Prostate gland (tissue), 2 donors: ENCODE measurements around the gene HBZ. TPM values are rescaled to one million over a fixed set of nuclear protein-coding genes. Genes with fewer than 3 reads are reported as not detected.
"Not testable (repeated sequence)": the region's sequence is repeated elsewhere in the genome, so short reads cannot be mapped to it uniquely, and the experiment has no call there.

Experiments
- DNase-seq: peaks from one replicate; pipeline ENCODE4 v3.0.0-alpha.2; 2019; ENCODE audit warnings: low spot score
- H3K27ac ChIP-seq, 2 donors: fragments of 200-600 bp; sonication (generic); 2 replicates each; pipeline ENCODE4 v1.5.1; 2017 to 2019
- H3K27me3 ChIP-seq: fragments of 200-600 bp; sonication (generic); replicated peaks from 2 replicates; pipeline ENCODE4 v1.5.1; 2019; ENCODE audit not compliant: insufficient read depth
- H3K36me3 ChIP-seq, 2 donors: fragments of 200-600 bp; sonication (generic); 1 replicate in 1 of 2; 2 replicates in 1 of 2; pipeline versions ENCODE4 v1.5.1 to v1.8.1; 2017 to 2019
- H3K4me1 ChIP-seq: fragments of 200-600 bp; sonication (generic); replicated peaks from 2 replicates; pipeline ENCODE4 v1.5.1; 2019
- H3K4me3 ChIP-seq, 2 donors: fragments of 200-600 bp; sonication (generic); 2 replicates each; pipeline ENCODE4 v1.5.1; 2017 to 2019
- H3K9me3 ChIP-seq: fragments of 200-600 bp; sonication (generic); 2 replicates; pipeline ENCODE4 v1.5.1; 2017
- POLR2A ChIP-seq: fragments of 450-650 bp; IDR thresholded peaks from one replicate; pipeline ENCODE4 v1.6.1; 2016; ENCODE audit warnings: antibody characterized with exemption, mild to moderate bottlenecking
- POLR2AphosphoS5 ChIP-seq: sonication (generic); formaldehyde crosslinking; IDR thresholded peaks from one replicate; pipeline ENCODE4 v1.6.1; 2017; ENCODE audit warnings: antibody characterized with exemption
- WGBS: methylation state at CpG from one replicate; pipeline ENCODE4 v1.1.5; 2018; 5-methylcytosine and 5-hydroxymethylcytosine counted together
- intact Hi-C: fragments of 100-400 bp; cut with DNase I; formaldehyde crosslinking; loops from one replicate; pipeline ENCODE4 v1.14.2; 2022
- total RNA-seq, 2 donors: library from RNA; depleted of rRNA; stranded (reverse); fragments of >200 nt; gene quantifications; one replicate each; pipeline ENCODE4 v1.1.0, GENCODE V29; 2016
- TF ChIP-seq, protein P1 (sequence below), 4 experiments: fragments of 200-600 bp in 2 of 4; fragments of 450-650 bp in 2 of 4; sonication (generic) in 2 of 4; IDR thresholded peaks; 1 replicate in 3 of 4; 2 replicates in 1 of 4; pipeline ENCODE4 v1.5.1; 2016 to 2019; ENCODE audit warnings: antibody characterized with exemption in 4 of 4, mild to moderate bottlenecking in 2 of 4, moderate library complexity in 2 of 4

The HBZ gene
- total RNA-seq, 2 donors from 2014 or later, result not detected

DNA sequence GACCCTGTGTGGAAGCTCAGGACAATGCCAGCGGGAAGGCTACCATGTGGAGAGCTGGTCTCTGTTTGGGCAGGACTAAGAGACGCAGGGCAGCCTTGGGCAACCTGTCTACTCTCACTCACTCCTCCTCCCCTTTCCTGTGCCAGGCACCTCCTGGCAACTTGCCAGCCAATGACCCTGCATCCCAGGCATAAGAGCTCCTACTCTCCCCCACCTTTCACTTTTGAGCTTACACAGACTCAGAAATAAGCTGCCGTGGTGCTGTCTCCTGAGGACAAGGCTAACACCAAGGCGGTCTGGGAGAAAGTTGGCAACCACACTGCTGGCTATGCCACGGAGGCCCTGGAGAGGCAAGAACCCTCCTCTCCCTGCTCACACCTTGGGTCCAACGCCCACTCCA, 16.0 kb downstream of the HBZ start:
- DNase-seq, result no peak
- WGBS, result 60% methylated on average over 6 of the region's 6 CpGs
- intact Hi-C loops, result no loop called here
- TF ChIP-seq POLR2A, result no peak
- TF ChIP-seq, protein P1, sequence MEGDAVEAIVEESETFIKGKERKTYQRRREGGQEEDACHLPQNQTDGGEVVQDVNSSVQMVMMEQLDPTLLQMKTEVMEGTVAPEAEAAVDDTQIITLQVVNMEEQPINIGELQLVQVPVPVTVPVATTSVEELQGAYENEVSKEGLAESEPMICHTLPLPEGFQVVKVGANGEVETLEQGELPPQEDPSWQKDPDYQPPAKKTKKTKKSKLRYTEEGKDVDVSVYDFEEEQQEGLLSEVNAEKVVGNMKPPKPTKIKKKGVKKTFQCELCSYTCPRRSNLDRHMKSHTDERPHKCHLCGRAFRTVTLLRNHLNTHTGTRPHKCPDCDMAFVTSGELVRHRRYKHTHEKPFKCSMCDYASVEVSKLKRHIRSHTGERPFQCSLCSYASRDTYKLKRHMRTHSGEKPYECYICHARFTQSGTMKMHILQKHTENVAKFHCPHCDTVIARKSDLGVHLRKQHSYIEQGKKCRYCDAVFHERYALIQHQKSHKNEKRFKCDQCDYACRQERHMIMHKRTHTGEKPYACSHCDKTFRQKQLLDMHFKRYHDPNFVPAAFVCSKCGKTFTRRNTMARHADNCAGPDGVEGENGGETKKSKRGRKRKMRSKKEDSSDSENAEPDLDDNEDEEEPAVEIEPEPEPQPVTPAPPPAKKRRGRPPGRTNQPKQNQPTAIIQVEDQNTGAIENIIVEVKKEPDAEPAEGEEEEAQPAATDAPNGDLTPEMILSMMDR (IDR thresholded peaks at IDR 0.05), result no peak
- TF ChIP-seq POLR2AphosphoS5, result no peak
- no peaks in the 10 kb centered on the region for H3K9me3 ChIP-seq
- H3K27ac ChIP-seq, result no peak overlapping the region
- H3K4me1 ChIP-seq, result peaks cover 13% of the 10 kb centered on the region
- peaks cover 30% of the 10 kb centered on the region for H3K27me3 ChIP-seq
- H3K36me3 ChIP-seq, result no peaks in the 10 kb centered on the region
- no peak overlapping the region for H3K4me3 ChIP-seq

DNA sequence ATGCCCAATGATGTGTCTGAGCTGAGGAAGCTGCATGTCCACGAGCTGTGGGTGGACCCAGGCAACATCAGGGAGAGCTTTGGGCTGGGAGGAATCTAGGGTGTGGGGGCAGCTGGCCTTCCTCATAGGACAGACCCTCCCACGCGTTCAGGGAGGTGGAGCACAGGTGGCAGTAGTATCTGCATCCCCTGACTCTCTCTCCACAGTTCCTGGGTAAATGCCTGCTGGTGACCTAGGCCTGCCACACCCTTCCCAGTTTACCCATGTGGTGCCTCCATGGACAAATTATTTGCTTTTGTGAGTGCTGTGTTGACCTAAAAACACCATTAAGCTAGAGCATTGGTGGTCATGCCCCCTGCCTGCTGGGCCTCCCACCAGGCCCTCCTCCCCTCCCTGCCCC, 16.6 kb downstream of the HBZ start:
- TF ChIP-seq POLR2AphosphoS5, result no peak
- TF ChIP-seq, protein P1 (IDR thresholded peaks at IDR 0.05), result no peak
- no peak for TF ChIP-seq POLR2A
- H3K36me3 ChIP-seq, result no peaks in the 10 kb centered on the region
- peaks cover 30% of the 10 kb centered on the region for H3K27me3 ChIP-seq
- no peak overlapping the region for H3K4me3 ChIP-seq
- WGBS, result 29% methylated on average over 3 of the region's 3 CpGs
- no peak for DNase-seq
- intact Hi-C loops, result no loop called here
- H3K9me3 ChIP-seq, result no peaks in the 10 kb centered on the region
- no peak overlapping the region for H3K27ac ChIP-seq
- peaks cover 13% of the 10 kb centered on the region for H3K4me1 ChIP-seq

DNA sequence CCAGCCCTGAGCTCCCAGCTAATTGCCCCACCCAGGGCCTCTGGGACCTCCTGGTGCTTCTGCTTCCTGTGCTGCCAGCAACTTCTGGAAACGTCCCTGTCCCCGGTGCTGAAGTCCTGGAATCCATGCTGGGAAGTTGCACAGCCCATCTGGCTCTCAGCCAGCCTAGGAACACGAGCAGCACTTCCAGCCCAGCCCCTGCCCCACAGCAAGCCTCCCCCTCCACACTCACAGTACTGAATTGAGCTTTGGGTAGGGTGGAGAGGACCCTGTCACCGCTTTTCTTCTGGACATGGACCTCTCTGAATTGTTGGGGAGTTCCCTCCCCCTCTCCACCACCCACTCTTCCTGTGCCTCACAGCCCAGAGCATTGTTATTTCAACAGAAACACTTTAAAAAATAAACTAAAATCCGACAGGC, 17.7 kb downstream of the HBZ start:
- H3K4me3 ChIP-seq, H3K36me3 ChIP-seq, intact Hi-C loops, DNase-seq, H3K27ac ChIP-seq, H3K9me3 ChIP-seq: not testable (repeated sequence)
- WGBS, result 2% methylated on average over 5 of the region's 5 CpGs
- Histone ChIP-seq H3K27me3 (peaks cover 34% of the 10 kb centered on the region), H3K4me1 (peaks cover 13% of the 10 kb centered on the region)

DNA sequence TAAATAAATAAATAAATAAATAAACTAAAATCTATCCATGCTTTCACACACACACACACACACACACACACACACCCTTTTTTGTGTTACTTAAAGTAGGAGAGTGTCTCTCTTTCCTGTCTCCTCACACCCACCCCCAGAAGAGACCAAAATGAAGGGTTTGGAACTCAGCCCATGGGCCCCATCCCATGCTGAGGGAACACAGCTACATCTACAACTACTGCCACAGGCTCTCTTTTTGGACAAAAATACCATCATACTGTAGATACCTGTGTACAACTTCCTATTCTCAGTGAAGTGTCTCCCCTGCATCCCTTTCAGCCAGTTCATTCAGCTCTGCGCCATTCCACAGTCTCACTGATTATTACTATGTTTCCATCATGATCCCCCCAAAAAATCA, 18.3 kb downstream of the HBZ start:
- peaks cover 29% of the 10 kb centered on the region for H3K27me3 ChIP-seq

DNA sequence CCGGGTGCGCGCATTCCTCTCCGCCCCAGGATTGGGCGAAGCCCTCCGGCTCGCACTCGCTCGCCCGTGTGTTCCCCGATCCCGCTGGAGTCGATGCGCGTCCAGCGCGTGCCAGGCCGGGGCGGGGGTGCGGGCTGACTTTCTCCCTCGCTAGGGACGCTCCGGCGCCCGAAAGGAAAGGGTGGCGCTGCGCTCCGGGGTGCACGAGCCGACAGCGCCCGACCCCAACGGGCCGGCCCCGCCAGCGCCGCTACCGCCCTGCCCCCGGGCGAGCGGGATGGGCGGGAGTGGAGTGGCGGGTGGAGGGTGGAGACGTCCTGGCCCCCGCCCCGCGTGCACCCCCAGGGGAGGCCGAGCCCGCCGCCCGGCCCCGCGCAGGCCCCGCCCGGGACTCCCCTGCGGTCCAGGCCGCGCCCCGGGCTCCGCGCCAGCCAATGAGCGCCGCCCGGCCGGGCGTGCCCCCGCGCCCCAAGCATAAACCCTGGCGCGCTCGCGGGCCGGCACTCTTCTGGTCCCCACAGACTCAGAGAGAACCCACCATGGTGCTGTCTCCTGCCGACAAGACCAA, 20.0 kb downstream of the HBZ start, which contains the start of gene HBA2:
Gene HBA2, plus strand, starts transcription at position 503 of the 568 bp plus-strand sequence. Its CDS starts 37 bp downstream, at position 540.
- H3K36me3 ChIP-seq, H3K4me1 ChIP-seq, H3K9me3 ChIP-seq, H3K27ac ChIP-seq, H3K4me3 ChIP-seq, DNase-seq, intact Hi-C loops: not testable (repeated sequence)
- peaks cover 19% of the 10 kb centered on the region for H3K27me3 ChIP-seq
- no CpG with 5 or more reads among the region's 74 CpGs for WGBS

More for the DNA sequence above, 18.3 kb downstream of the HBZ start:
- Histone ChIP-seq H3K27ac (no peak overlapping the region), H3K9me3 (no peaks in the 10 kb centered on the region), H3K36me3 (no peaks in the 10 kb centered on the region), H3K4me1 (peaks cover 7% of the 10 kb centered on the region), H3K4me3 (no peak overlapping the region)
- TF ChIP-seq, protein P1 (IDR thresholded peaks at IDR 0.05), result no peak
- no peak for TF ChIP-seq POLR2A
- TF ChIP-seq POLR2AphosphoS5, result no peak
- 89% methylated on average over 1 of the region's 1 CpG for WGBS
- intact Hi-C loops, result no loop called here
- DNase-seq, result no peak

DNA sequence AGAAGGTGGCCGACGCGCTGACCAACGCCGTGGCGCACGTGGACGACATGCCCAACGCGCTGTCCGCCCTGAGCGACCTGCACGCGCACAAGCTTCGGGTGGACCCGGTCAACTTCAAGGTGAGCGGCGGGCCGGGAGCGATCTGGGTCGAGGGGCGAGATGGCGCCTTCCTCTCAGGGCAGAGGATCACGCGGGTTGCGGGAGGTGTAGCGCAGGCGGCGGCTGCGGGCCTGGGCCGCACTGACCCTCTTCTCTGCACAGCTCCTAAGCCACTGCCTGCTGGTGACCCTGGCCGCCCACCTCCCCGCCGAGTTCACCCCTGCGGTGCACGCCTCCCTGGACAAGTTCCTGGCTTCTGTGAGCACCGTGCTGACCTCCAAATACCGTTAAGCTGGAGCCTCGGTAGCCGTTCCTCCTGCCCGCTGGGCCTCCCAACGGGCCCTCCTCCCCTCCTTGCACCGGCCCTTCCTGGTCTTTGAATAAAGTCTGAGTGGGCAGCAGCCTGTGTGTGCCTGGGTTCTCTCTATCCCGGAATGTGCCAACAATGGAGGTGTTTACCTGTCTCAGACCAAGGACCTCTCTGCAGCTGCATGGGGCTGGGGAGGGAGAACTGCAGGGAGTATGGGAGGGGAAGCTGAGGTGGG, 20.9 kb downstream of the HBZ start:
- WGBS, result 3% methylated on average over 12 of the region's 44 CpGs
- intact Hi-C loops, H3K4me1 ChIP-seq: not testable (repeated sequence)

DNA sequence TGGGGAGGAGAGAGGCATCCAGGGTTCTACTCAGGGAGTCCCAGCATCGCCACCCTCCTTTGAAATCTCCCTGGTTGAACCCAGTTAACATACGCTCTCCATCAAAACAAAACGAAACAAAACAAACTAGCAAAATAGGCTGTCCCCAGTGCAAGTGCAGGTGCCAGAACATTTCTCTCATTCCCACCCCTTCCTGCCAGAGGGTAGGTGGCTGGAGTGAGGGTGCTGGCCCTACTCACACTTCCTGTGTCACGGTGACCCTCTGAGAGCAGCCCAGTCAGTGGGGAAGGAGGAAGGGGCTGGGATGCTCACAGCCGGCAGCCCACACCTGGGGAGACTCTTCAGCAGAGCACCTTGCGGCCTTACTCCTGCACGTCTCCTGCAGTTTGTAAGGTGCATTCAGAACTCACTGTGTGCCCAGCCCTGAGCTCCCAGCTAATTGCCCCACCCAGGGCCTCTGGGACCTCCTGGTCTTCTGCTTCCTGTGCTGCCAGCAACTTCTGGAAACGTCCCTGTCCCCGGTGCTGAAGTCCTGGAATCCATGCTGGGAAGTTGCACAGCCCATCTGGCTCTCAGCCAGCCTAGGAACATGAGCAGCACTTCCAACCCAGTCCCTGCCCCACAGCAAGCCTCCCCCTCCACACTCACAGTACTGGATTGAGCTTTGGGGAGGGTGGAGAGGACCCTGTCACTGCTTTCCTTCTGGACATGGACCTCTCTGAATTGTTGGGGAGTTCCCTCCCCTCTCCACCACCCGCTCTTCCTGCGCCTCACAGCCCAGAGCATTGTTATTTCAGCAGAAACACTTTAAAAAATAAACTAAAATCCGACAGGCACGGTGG, 21.7 kb downstream of the HBZ start:
- H3K9me3 ChIP-seq, H3K27ac ChIP-seq, DNase-seq, H3K4me3 ChIP-seq, H3K4me1 ChIP-seq, H3K36me3 ChIP-seq, intact Hi-C loops: not testable (repeated sequence)
- H3K27me3 ChIP-seq, result peaks cover 15% of the 10 kb centered on the region
- 9% methylated on average over 6 of the region's 13 CpGs for whole genome bisulfite sequencing

More for the DNA sequence above, 20.9 kb downstream of the HBZ start:
- H3K36me3 ChIP-seq, H3K9me3 ChIP-seq, H3K4me3 ChIP-seq, H3K27ac ChIP-seq, DNase-seq: not testable (repeated sequence)
- peaks cover 20% of the 10 kb centered on the region for H3K27me3 ChIP-seq
